ENCODE results near the gene TFIP11.

TFIP11 gene

GRCh38 chr22:26477341-26477731 is 34.9 kb downstream of the TFIP11 start:
- peaks cover 14% of the 10 kb centered on the region for H3K4me1 ChIP-seq (ENCODE audit: insufficient read depth, low read length)
- H3K4me3 ChIP-seq (ENCODE audit: low read length), result no peak overlapping the region
- H3K9ac ChIP-seq (ENCODE audit: low read depth, low read length), result no peak overlapping the region
- peaks cover 78% of the 10 kb centered on the region for H3K36me3 ChIP-seq (ENCODE audit: insufficient read depth, low read length)
- H3K27ac ChIP-seq (ENCODE audit: low read depth, low read length), result no peak overlapping the region
- WGBS, result 79% methylated on average over 4 of the region's 4 CpGs
- no peaks in the 10 kb centered on the region for H3K9me3 ChIP-seq (ENCODE audit: insufficient read depth, low read depth, low read length)
- no peaks in the 10 kb centered on the region for H3K27me3 ChIP-seq (ENCODE audit: insufficient read depth, low read length)

DNA sequence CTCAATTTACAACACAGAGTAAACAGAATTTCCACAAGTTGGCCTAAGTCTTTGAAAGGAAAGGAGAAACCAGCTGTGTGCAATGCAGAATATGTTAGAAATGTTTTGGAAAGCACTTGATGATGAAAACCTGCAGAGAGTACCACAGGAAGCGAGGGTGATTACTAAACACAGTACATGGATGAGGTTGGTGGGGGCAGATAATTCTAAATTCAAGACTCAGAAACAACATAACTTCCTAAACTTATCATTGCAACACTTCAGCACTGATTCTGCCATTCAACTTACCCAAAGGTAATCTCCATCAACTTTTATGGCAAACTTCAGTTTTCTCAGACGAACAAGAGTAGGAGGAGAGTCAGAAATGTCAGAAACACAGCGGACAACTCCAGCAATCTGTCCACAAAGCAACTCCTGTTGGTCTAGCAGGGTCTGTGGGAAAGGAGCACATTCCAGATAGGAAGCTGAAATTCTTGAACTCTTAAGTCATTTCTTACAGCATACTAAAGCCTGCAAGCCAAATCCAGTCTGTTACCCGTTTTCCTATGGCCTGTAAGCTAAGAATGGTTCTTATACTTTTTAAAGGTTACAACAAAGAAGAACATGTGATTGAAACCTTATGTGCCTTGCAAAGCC is 35.5 kb downstream of the TFIP11 start:
- Histone ChIP-seq H3K4me3 (ENCODE audit: low read length) (no peak overlapping the region), H3K27me3 (ENCODE audit: insufficient read depth, low read length) (no peaks in the 10 kb centered on the region), H3K9me3 (ENCODE audit: insufficient read depth, low read depth, low read length) (no peaks in the 10 kb centered on the region), H3K36me3 (ENCODE audit: insufficient read depth, low read length) (peaks cover 83% of the 10 kb centered on the region), H3K27ac (ENCODE audit: low read depth, low read length) (no peak overlapping the region; the same call in 1 of the 2 replicates), H3K4me1 (ENCODE audit: insufficient read depth, low read length) (peaks cover 11% of the 10 kb centered on the region), H3K9ac (ENCODE audit: low read depth, low read length) (no peak overlapping the region)
- WGBS, result 86% methylated on average over 3 of the region's 4 CpGs

GRCh38 chr22:26474682-26475081 is 37.6 kb downstream of the TFIP11 start:
- H3K36me3 ChIP-seq (ENCODE audit: insufficient read depth, low read length), result peaks cover 87% of the 10 kb centered on the region
- H3K9me3 ChIP-seq (ENCODE audit: insufficient read depth, low read depth, low read length), result no peaks in the 10 kb centered on the region
- H3K4me3 ChIP-seq (ENCODE audit: low read length), result no peak overlapping the region
- peaks cover 2% of the 10 kb centered on the region; the same call in 1 of the 2 replicates for H3K4me1 ChIP-seq (ENCODE audit: insufficient read depth, low read length)
- H3K27ac ChIP-seq (ENCODE audit: low read depth, low read length), result no peak overlapping the region
- no peak overlapping the region for H3K9ac ChIP-seq (ENCODE audit: low read depth, low read length)
- no peaks in the 10 kb centered on the region for H3K27me3 ChIP-seq (ENCODE audit: insufficient read depth, low read length)

- no peaks in the 10 kb centered on the region for H3K4me1 ChIP-seq (ENCODE audit: insufficient read depth, low read length)
- no peak overlapping the region for H3K9ac ChIP-seq (ENCODE audit: low read depth, low read length)
- H3K27ac ChIP-seq (ENCODE audit: low read depth, low read length), result no peak overlapping the region
- H3K27me3 ChIP-seq (ENCODE audit: insufficient read depth, low read length), result no peaks in the 10 kb centered on the region
- peaks cover 96% of the 10 kb centered on the region for H3K36me3 ChIP-seq (ENCODE audit: insufficient read depth, low read length)
- 93% methylated on average over 5 of the region's 5 CpGs for WGBS
- no peak overlapping the region for H3K4me3 ChIP-seq (ENCODE audit: low read length)
- no peaks in the 10 kb centered on the region for H3K9me3 ChIP-seq (ENCODE audit: insufficient read depth, low read depth, low read length)
Observed at GRCh38 chr22:26471522-26471921, 40.8 kb downstream of the TFIP11 start.

- no peaks in the 10 kb centered on the region for H3K9me3 ChIP-seq (ENCODE audit: insufficient read depth, low read depth, low read length)
- no peaks in the 10 kb centered on the region for H3K4me1 ChIP-seq (ENCODE audit: insufficient read depth, low read length)
- 100% methylated on average over 2 of the region's 2 CpGs for WGBS
- no peak overlapping the region for H3K4me3 ChIP-seq (ENCODE audit: low read length)
- H3K27me3 ChIP-seq (ENCODE audit: insufficient read depth, low read length), result no peaks in the 10 kb centered on the region
- H3K27ac ChIP-seq (ENCODE audit: low read depth, low read length), result no peak overlapping the region; the same call in 1 of the 2 replicates
- H3K36me3 ChIP-seq (ENCODE audit: insufficient read depth, low read length), result peaks cover 96% of the 10 kb centered on the region
- no peak overlapping the region for H3K9ac ChIP-seq (ENCODE audit: low read depth, low read length)
Observed at GRCh38 chr22:26470807-26471206, 41.5 kb downstream of the TFIP11 start.

- Histone ChIP-seq H3K27ac (ENCODE audit: low read depth, low read length) (no peak overlapping the region), H3K27me3 (ENCODE audit: insufficient read depth, low read length) (no peaks in the 10 kb centered on the region), H3K9me3 (ENCODE audit: insufficient read depth, low read depth, low read length) (no peaks in the 10 kb centered on the region), H3K4me3 (ENCODE audit: low read length) (no peak overlapping the region), H3K36me3 (ENCODE audit: insufficient read depth, low read length) (peaks cover 94% of the 10 kb centered on the region), H3K4me1 (ENCODE audit: insufficient read depth, low read length) (peaks cover 3% of the 10 kb centered on the region; the same call in 1 of the 2 replicates), H3K9ac (ENCODE audit: low read depth, low read length) (no peak overlapping the region)
- 94% methylated on average over 5 of the region's 5 CpGs for WGBS
Observed at GRCh38 chr22:26466196-26466595, 46.1 kb downstream of the TFIP11 start.

DNA sequence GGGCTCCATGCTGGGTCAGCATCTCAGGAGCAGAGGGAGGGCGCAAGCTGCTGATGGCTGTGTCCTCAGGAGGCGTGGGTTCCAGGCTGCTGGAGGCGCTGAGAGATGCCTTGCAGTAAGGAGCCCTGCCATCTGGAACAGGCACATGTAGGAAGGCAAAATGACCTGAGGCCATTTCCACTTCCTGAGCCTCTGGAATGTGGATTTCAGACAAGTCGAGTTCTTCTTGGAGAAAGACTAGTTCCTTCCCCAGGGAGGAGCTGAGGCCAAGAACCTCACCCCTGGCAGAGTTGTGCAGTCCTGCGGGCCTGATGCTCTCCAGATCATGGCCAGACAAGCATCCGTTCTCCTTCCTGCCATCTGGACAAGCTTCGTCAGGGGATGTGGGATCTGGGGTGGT is 48.0 kb downstream of the TFIP11 start:
- 90% methylated on average over 7 of the region's 7 CpGs for WGBS
- Histone ChIP-seq H3K4me1 (ENCODE audit: insufficient read depth, low read length) (peaks cover 3% of the 10 kb centered on the region; the same call in 1 of the 2 replicates), H3K9me3 (ENCODE audit: insufficient read depth, low read depth, low read length) (no peaks in the 10 kb centered on the region), H3K36me3 (ENCODE audit: insufficient read depth, low read length) (peaks cover 93% of the 10 kb centered on the region), H3K4me3 (ENCODE audit: low read length) (no peak overlapping the region), H3K9ac (ENCODE audit: low read depth, low read length) (no peak overlapping the region), H3K27me3 (ENCODE audit: insufficient read depth, low read length) (no peaks in the 10 kb centered on the region), H3K27ac (ENCODE audit: low read depth, low read length) (no peak overlapping the region)

DNA sequence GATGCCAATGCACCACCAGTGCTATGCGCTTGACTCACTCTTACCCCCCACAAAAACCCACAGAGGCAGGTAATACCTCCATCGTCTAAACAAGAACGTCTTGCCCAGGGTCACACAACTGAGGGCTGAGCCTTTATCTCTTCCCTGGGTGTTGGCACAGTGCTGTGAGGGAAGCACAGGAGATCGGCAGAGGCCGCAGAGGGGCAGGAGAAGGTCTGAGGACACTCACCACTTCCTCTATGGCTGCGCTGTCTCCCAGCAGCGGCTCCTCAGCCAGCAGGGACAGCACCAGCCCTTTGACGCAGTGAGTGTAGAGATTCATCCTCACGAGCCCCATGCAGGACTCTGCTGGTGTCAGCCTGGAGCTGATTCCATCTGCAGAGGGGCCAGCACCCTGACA is 48.6 kb downstream of the TFIP11 start:
- WGBS, result 95% methylated on average over 9 of the region's 9 CpGs
- Histone ChIP-seq H3K9me3 (ENCODE audit: insufficient read depth, low read depth, low read length) (no peaks in the 10 kb centered on the region), H3K4me3 (ENCODE audit: low read length) (no peak overlapping the region), H3K27ac (ENCODE audit: low read depth, low read length) (no peak overlapping the region), H3K4me1 (ENCODE audit: insufficient read depth, low read length) (peaks cover 3% of the 10 kb centered on the region; the same call in 1 of the 2 replicates), H3K36me3 (ENCODE audit: insufficient read depth, low read length) (peaks cover 93% of the 10 kb centered on the region), H3K27me3 (ENCODE audit: insufficient read depth, low read length) (no peaks in the 10 kb centered on the region), H3K9ac (ENCODE audit: low read depth, low read length) (no peak overlapping the region)

GRCh38 chr22:26463101-26463661 is 49.1 kb downstream of the TFIP11 start:
- H3K27ac ChIP-seq (ENCODE audit: low read depth, low read length), result no peak overlapping the region
- peaks cover 3% of the 10 kb centered on the region; the same call in 1 of the 2 replicates for H3K4me1 ChIP-seq (ENCODE audit: insufficient read depth, low read length)
- peaks cover 91% of the 10 kb centered on the region for H3K36me3 ChIP-seq (ENCODE audit: insufficient read depth, low read length)
- H3K27me3 ChIP-seq (ENCODE audit: insufficient read depth, low read length), result no peaks in the 10 kb centered on the region
- 87% methylated on average over 10 of the region's 10 CpGs for WGBS
- H3K4me3 ChIP-seq (ENCODE audit: low read length), result no peak overlapping the region
- no peaks in the 10 kb centered on the region for H3K9me3 ChIP-seq (ENCODE audit: insufficient read depth, low read depth, low read length)
- H3K9ac ChIP-seq (ENCODE audit: low read depth, low read length), result no peak overlapping the region

GRCh38 chr22:26462641-26463040 is 49.6 kb downstream of the TFIP11 start:
- 87% methylated on average over 3 of the region's 3 CpGs for WGBS
- no peak overlapping the region for H3K4me3 ChIP-seq (ENCODE audit: low read length)
- no peak overlapping the region for H3K27ac ChIP-seq (ENCODE audit: low read depth, low read length)
- peaks cover 91% of the 10 kb centered on the region for H3K36me3 ChIP-seq (ENCODE audit: insufficient read depth, low read length)
- H3K4me1 ChIP-seq (ENCODE audit: insufficient read depth, low read length), result peaks cover 3% of the 10 kb centered on the region; the same call in 1 of the 2 replicates
- no peaks in the 10 kb centered on the region for H3K27me3 ChIP-seq (ENCODE audit: insufficient read depth, low read length)
- no peaks in the 10 kb centered on the region for H3K9me3 ChIP-seq (ENCODE audit: insufficient read depth, low read depth, low read length)
- no peak overlapping the region for H3K9ac ChIP-seq (ENCODE audit: low read depth, low read length)

GRCh38 chr22:26462051-26462450 is 50.2 kb downstream of the TFIP11 start:
- Histone ChIP-seq H3K27ac (ENCODE audit: low read depth, low read length) (no peak overlapping the region), H3K9me3 (ENCODE audit: insufficient read depth, low read depth, low read length) (no peaks in the 10 kb centered on the region), H3K27me3 (ENCODE audit: insufficient read depth, low read length) (no peaks in the 10 kb centered on the region), H3K4me3 (ENCODE audit: low read length) (no peak overlapping the region), H3K36me3 (ENCODE audit: insufficient read depth, low read length) (peaks cover 89% of the 10 kb centered on the region), H3K9ac (ENCODE audit: low read depth, low read length) (no peak overlapping the region), H3K4me1 (ENCODE audit: insufficient read depth, low read length) (peaks cover 3% of the 10 kb centered on the region; the same call in 1 of the 2 replicates)
- WGBS, result 92% methylated on average over 5 of the region's 5 CpGs
